GM18909 (cell line): ENCODE measurements around the gene SYDE1.
"Not testable (repeated sequence)": the region's sequence is repeated elsewhere in the genome, so short reads cannot be mapped to it uniquely, and the experiment has no call there.

ENCODE experiments used
- ATAC-seq: cut with Tn5 transposase; IDR thresholded peaks from one replicate; pipeline ENCODE4 v1.9.1; 2021; ENCODE audit warnings: mild to moderate bottlenecking; ENCODE audit not compliant: unreplicated experiment, poor library complexity

The SYDE1 gene, protein sequence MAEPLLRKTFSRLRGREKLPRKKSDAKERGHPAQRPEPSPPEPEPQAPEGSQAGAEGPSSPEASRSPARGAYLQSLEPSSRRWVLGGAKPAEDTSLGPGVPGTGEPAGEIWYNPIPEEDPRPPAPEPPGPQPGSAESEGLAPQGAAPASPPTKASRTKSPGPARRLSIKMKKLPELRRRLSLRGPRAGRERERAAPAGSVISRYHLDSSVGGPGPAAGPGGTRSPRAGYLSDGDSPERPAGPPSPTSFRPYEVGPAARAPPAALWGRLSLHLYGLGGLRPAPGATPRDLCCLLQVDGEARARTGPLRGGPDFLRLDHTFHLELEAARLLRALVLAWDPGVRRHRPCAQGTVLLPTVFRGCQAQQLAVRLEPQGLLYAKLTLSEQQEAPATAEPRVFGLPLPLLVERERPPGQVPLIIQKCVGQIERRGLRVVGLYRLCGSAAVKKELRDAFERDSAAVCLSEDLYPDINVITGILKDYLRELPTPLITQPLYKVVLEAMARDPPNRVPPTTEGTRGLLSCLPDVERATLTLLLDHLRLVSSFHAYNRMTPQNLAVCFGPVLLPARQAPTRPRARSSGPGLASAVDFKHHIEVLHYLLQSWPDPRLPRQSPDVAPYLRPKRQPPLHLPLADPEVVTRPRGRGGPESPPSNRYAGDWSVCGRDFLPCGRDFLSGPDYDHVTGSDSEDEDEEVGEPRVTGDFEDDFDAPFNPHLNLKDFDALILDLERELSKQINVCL

DNA sequence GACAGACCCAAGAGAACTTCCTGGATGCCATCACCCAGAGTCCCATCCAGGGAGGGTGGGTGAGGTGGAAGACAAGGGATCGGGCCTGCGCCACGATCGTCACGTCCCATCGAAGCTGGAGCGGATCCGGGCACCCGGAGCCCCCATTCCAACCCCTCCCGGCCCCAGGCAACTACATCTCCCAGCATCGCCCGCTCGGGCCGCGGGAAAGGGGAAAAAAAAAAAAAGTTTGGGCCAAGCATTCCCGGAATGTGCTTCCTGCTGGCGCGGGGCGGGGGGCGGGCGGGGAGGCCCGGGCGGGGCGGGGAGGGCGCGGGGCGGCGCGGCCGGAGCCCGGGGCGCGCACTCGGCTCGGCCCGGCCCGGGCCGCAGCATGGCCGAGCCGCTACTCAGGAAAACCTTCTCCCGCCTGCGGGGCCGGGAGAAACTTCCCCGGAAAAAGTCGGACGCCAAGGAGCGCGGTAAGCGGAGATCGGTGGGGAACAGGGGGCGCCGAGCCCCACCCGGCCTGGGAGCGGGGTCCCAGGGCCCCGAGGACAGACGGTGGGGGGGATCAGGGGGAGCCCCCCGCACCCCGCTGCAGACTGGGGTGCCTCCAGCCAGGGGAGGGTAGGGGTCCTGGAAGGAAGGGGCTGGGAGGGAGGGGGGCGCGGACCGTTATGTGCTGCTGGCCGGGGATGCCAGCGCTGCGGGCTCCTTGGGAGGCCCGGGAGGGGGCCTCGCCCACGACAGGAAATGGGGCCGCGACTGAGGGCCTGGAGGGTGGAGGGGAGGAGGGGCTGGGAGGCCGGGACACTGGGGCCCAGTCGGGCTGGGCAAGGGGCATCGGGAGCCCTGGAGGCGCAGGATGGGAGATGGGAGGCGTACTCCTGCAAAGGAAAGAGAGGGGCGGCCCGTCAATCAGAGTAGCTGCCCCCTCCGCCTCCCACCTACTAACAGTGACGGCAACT is at the start of gene SYDE1:
Gene SYDE1 (plus strand): TSS at position 341 of the 950 bp plus-strand sequence. CDS start 33 bp downstream, at position 374.
- ATAC-seq, result no peak

DNA sequence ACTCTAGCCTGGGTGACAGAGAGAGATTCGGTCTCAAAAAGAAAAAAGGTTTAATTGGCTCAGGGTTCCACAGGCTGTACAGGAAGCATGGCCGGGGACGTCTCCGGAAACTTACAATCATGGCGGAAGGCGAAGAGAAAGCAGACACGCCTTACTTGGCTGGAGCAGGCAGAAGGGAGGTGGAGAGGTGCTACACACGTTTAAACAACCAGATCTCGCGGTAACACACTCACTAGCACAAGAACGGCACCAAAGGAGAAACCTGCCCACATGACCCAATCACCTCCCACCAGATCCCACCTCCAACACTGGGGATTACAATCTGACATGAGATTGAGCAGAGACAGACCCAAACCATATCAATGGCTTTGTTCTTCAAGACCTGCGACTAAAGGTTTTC is 45.2 kb upstream of the SYDE1 start:
- no peak for ATAC-seq

DNA sequence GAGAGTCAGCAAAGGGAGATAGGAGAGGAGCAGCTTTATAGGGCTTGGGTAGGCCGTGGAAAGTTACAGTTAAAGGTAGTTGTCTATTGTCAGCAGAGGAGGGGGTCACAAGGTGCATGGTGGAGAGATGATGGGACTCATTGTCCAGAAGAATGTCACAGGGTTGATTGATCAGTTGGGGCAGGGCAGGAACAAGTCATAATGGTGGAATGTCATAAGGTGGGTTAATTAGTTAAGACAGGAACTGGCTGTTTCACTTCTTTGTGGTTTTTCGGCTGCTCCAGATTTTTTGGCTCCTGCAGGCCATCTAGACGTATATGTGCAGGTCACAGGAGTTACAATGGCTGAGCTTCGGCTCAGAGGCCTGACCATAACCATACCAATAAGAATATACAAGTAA is 36.8 kb upstream of the SYDE1 start:
- not testable (repeated sequence) for ATAC-seq

DNA sequence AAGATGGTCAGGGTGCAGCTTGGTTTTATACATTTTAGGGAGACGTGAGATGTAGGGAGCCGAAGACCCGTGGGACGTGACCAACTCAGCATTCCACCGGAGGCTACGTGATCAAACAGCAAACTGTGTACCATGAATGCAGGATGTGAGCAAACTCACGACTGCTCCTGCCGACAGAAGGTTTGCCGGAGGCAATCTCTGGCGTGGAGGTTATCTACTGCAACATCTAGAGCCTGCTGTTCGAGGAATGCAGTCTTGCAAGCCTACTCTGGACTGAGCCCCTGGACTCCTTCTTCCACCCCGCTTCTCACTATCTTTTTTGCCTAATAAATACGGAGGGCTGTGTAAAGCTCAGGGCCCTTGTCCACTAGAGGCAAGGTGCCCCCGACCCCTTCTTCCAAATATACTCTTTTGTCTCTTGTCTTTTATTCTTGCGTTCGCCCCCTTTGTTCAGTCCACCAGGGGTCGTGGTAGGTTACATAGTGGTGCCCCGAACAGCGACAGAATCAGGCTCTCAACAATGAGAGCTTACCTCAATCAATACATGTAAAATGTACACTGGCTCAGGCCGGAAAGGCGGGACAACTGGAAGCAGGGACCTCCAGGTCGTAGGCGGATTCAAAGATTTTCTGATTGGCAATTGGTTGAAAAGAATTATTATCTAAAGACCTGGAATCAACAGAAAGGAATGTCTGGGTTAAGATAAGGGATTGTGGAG is 34.1 kb upstream of the SYDE1 start:
- ATAC-seq, result no peak

DNA sequence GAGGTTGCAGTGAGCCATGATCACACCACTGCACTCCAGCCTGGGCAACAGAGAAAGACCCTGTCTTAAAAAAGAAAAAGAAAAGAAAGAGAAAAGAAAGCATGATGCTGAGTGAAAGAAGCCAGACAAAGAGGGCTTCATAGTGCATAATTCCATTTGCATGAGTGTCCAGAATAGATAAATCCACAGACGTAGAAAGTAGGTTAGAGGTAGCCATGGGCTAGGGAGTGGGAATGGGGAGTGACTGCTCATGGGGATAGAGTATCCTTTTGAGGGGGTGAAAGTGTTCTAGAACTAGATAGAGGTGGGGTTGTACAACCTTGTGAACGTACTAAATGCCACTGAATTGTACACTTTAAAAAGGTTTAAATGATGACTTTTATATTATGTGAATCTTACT is 32.8 kb upstream of the SYDE1 start:
- no peak for ATAC-seq

DNA sequence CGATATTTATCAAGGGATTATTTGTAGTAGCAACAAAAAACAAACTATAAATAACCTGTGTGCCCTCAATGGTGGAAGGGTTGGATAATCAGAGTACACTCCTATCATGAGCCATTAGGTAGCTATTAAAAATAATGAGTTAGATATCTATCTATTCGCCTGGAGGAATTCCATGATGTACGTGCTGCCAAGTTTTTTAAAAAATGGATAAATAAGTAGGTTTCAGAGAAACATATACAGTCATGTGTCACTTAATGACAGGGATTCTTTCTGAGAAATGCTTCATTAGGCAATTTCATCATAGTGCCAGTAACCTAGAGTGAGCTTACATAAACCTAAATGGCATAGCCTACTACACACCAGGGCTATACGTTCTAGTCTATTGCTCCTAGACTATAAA is 31.4 kb upstream of the SYDE1 start:
- ATAC-seq, result no peak

DNA sequence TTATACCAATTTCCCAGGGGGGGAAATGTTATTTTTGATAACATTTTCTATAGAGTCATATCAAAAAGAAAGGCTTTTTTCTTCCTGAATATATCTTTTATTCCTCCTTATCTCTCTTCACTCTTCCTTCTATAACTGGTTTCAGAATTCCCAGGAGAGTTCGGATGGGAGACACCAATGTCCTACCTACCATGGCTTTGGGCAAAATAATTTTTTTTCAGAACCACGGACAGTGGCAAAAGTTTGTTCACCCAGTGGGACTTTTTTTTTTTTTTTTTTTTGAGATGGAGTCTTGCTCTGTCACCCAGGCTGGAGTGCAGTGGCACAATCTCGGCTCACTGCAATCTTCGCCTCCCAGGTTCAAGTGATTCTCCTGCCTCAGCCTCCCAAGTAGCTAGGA is 27.2 kb upstream of the SYDE1 start:
- not testable (repeated sequence) for ATAC-seq

DNA sequence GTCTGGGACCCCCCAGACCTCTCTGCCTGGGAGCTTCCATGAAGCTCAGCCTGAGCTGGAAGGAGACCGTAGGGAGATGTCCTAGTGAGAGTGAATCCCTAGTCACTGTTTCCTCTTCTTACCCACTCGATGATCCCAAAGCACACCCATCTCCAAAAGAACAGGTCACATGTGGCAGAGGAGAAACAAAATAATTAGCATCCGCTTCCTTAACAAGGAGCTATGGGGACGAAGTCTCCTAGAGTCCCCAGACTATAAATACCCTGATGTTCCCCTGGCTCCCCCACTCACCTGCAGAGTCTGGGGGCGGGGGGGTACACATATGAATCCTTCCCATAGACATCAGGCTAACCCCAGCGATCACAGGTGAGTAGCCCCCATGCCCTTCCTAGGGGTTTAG is 25.3 kb upstream of the SYDE1 start, which contains the start of gene OR1I1:
Gene OR1I1 (plus strand): TSS at position 301 of the 400 bp plus-strand sequence. CDS start 4,855 bp downstream, outside the sequence.
- no peak for ATAC-seq

DNA sequence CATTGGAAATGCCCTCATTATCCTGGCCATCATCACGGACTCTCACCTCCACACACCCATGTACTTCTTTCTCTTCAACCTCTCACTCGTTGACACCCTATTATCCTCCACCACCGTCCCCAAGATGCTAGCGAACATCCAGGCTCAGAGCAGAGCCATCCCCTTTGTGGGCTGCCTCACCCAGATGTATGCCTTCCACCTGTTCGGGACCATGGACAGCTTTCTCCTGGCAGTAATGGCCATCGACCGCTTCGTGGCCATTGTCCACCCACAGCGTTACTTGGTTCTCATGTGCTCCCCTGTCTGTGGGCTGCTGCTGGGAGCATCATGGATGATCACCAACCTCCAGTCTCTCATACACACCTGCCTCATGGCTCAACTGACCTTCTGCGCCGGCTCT is 20.0 kb upstream of the SYDE1 start:
- ATAC-seq, result no peak

DNA sequence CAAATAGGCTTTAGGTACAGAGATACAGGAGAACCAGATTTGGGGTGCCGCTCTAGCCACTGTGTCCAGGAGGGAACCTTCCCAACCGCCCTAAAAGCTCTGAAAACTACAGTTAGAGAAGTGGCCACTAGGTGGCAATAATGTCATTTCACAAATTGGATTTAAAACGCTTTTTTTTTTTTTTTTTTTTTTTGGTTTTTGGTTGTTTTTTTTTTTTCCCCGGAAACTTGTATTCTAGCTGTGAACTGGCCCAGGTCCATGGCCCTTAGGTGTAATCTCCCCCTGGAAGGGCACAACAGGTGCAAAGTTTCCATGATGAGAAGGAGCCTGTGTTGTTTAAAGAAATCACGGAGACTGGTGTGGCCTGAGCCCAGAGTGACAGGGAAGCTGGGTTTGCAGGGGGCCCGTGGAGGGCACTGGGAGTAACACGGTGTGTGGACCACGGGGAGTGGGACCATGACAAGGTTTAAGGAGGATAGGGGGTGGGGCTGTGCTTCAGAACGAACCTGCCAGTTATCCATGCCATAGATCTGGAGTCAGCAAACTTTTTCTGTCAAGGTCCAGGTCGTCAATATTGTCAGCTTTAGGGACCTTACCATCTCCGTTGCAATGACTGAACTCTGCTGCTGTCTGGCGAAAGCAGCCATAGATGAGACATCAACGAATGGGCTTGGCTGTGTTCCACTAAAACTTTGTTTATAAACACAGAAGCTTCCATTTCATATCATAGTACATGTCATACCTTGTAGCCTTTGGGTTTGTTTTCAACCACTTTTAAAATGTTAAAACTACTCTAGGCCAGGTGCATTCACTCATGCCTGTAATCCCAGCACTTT is 15.1 kb upstream of the SYDE1 start:
- ATAC-seq, result no peak

DNA sequence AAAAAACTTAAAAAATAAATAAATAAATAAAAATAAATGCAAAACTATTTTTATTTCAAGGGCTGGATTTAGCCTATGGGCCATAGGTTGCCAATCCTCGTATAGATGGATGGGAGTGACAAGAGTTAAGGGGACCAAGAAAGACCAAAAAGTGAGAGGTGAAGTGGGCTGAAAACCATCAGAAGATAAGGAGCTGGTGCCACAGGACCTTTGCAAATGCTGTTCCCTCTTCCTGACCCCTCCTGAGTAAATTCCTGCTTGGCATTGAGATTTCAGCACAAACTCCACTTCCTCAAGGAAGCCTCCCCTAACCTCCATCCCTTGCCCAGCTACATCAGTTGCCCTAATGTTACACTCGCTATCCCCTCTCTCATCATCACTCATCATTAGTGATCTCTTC is 14.2 kb upstream of the SYDE1 start:
- no peak for ATAC-seq

DNA sequence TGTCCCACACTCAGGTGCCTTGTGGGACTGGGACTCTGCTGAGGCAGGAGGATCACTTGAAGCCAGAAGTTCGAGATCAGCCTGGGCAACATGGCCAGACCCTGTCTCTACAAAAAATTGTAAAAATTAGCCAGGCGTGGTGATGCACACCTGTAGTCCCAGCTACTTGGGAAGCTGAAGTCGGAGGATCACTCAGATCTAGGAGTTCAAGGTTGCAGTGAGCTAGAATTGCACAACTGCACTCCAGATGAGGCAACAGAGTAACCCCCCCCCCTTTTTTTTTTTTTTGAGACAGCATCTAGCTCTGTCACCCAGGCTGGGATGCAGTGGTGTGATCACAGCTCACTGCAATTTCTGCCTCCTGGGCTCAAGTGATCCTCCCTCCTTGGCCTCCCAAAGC is 11.0 kb upstream of the SYDE1 start:
- no peak for ATAC-seq

DNA sequence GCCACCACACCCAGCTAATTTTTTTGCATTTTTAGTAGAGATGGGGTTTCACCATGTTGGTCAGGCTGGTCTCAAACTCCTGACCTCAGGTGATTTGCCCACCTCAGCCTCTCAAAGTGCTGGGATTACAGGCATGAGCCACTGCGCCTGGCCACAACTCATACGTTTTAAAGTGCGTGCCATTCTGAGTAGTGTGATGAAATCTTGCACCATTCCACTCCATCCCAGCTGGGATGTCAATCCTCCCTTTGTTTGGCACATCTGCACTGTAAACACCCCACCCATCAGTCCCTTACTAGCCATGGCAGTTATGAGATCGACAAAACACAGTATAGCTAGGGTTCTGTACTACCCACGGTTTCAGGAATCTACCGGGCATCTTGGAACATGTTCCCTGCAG is 9.2 kb upstream of the SYDE1 start:
- not testable (repeated sequence) for ATAC-seq

DNA sequence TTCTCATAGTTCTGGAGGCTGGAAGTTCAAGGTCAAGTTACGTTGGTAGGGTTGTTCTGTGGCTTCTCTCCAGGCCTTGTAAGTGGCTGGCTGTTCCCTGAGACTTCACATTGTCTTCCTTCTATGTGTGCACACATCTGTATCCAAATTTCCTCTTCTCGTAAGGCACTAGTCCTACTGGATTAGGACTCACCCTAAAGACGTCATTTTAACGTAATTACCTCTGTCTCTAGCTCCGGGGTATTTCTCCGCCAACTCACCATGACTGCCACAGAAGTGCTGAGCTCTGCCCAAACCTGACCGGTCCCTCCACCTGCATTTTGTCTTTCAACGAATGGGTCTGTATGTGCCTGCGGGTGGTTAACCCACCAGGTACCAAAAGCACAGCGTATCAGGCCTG is 8.7 kb upstream of the SYDE1 start:
- ATAC-seq, result no peak

DNA sequence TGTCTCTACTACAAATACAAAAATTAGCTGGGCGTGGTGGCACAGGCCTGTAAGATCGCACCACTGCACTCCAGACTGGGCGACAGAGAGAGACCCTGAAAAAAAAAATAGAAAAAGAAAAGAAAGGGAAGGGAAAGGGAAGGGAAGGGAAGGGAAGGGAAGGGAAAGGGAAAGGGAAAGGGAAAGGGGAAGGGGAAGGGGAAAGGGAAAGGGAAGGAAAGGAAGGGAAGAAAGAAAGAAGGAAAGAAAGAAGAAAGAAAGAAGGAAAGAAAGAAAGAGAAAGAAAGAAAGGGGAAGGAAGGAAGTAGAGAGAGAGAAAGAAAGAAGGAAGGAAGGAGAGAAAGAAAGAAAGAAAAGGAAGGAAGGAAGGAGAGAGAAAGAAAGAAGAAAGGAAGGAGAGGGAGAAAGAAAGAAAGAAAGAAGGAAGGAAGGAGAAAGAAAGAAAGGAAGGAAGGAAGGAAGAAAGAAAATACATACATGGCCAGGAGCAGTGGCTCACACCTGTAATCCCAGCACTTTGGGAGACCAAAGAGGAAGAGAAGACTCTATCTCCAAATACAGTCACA is 8.1 kb upstream of the SYDE1 start:
- no peak for ATAC-seq

DNA sequence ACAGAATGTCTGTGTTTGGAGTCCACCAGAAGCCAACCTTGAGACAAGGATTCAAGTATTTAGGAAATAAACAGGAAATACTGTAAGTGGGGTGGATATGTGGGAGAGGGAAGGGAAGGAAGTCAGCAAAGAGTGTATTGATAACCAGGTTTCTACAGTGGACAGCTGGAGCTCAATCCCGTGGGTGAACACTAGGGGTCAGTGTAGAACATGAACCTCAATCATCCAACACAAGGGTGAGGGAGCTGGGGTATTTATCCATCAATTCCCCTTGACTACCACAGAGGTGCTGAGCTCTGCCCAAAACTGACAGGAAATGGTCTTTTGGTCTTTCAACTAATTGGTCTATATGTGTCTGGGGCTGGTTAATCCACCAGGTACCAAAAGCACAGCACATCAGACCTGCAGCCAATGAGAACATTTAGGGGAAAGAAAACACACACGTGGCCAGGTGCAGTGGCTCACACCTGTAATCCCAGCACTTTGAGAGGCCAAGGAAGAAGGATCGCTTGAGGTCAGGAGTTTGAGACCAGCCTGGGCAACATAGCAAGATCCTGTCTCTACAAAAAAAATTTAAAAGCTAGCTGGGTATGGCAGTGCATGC is 5.6 kb upstream of the SYDE1 start:
- ATAC-seq, result no peak

DNA sequence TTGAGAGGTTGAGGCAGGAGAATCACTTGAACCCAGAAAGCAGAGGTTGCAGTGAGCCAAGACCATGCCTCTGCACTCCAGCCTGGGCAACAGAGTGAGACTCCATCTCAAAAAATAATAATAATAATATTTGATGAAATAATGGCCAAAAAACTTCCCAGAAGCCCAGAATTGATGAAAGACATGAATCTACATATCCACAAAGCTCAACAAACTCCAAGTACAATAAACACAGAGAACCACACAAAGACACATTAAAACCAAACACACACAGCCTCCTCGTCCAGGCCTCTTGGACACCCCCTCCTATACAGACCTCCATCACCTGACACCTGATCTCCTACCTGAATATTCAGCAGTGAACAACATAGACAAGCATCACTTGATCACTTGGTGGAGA is 3.2 kb upstream of the SYDE1 start:
- no peak for ATAC-seq

DNA sequence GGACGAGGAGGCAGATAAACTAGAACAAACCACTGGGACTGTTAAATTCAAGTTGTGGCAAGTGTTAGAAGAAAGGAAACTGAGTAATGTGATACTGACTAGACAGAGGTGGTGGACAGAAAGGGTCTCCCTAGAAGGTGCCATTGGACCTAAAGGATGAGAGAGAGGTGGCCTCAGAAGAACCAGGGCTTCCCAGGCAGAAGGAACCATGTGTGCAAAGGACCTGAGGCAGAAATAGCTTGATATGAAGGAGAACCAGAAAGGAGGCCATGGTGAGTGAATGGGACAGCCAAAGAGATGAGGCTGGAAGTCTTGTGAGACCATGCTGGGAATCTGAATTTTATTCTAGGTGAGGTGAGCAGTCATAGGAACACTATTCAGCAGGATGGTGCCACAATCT is 2.8 kb upstream of the SYDE1 start:
- ATAC-seq, result no peak
